CD4-positive, CD25-positive, alpha-beta regulatory T cell (primary cell): ENCODE results near the gene SIRT3. TPM values are rescaled to one million over a fixed set of nuclear protein-coding genes. Genes with fewer than 3 reads are reported as not detected.
A peak's percentile ranks its signal among the peaks of the same experiment; 100 is the strongest.

Experiments
- ATAC-seq, 2 donors: fragments of 150-1000 bp; cut with Tn5 transposase; one replicate each; pipeline ENCODE4 v1.10.0; 2021; ENCODE audit warnings: low read depth in 2 of 2, moderate number of reproducible peaks in 2 of 2, moderate library complexity in 1 of 2
- DNase-seq, 3 donors: peaks; one replicate each; pipeline versions ENCODE4 v3.0.0 to v3.0.0-alpha.2; 2012 to 2022; ENCODE audit warnings: mixed read lengths in 1 of 3
- H3K27ac ChIP-seq: one replicate; pipeline ENCODE4 v1.7.0; 2013; ENCODE audit warnings: mild to moderate bottlenecking, low read length; ENCODE audit not compliant: insufficient read depth, poor library complexity, severe bottlenecking
- H3K27me3 ChIP-seq: one replicate; pipeline ENCODE4 v1.7.0; 2013; ENCODE audit warnings: low read length; ENCODE audit not compliant: control insufficient read depth, insufficient read depth
- H3K36me3 ChIP-seq: one replicate; pipeline ENCODE4 v1.7.0; 2013; ENCODE audit warnings: mild to moderate bottlenecking, low read length, moderate library complexity; ENCODE audit not compliant: control insufficient read depth, insufficient read depth
- H3K4me1 ChIP-seq: 2 replicates; pipeline ENCODE4 v1.7.0; 2013; ENCODE audit warnings: mild to moderate bottlenecking, low read length; ENCODE audit not compliant: insufficient read depth, control insufficient read depth, poor library complexity, severe bottlenecking
- H3K4me3 ChIP-seq: one replicate; pipeline ENCODE4 v1.7.0; 2013; ENCODE audit warnings: low read depth, mild to moderate bottlenecking, low read length, moderate library complexity
- H3K9me3 ChIP-seq, 2 experiments: 1 replicate in 1 of 2; 2 replicates in 1 of 2; pipeline ENCODE4 v1.7.0; 2013; ENCODE audit warnings: low read length in 2 of 2, mild to moderate bottlenecking in 1 of 2, moderate library complexity in 1 of 2; ENCODE audit not compliant: control insufficient read depth in 2 of 2
- H3K27ac Mint-ChIP-seq, 3 donors: one replicate each; pipeline ENCODE4 v1.8.0; 2020 to 2022; ENCODE audit warnings: mild to moderate bottlenecking in 3 of 3, mixed read lengths in 3 of 3, moderate library complexity in 2 of 3
- H3K27me3 Mint-ChIP-seq: one replicate; pipeline ENCODE4 v1.8.0; 2022; ENCODE audit warnings: mild to moderate bottlenecking, mixed read lengths
- H3K36me3 Mint-ChIP-seq: one replicate; pipeline ENCODE4 v1.8.0; 2020; ENCODE audit warnings: mixed read lengths
- H3K4me1 Mint-ChIP-seq, 4 donors: one replicate each; pipeline ENCODE4 v1.8.0; 2020 to 2022; ENCODE audit warnings: mixed read lengths in 4 of 4, mild to moderate bottlenecking in 1 of 4
- H3K4me3 Mint-ChIP-seq, 4 donors: one replicate each; pipeline ENCODE4 v1.8.0; 2020 to 2022; ENCODE audit warnings: mild to moderate bottlenecking in 4 of 4, mixed read lengths in 4 of 4, moderate library complexity in 3 of 4
- H3K9me3 Mint-ChIP-seq, 7 donors: one replicate each; pipeline ENCODE4 v1.8.0; 2020 to 2022; ENCODE audit warnings: mixed read lengths in 7 of 7, mild to moderate bottlenecking in 3 of 7, moderate library complexity in 2 of 7
- polyA plus RNA-seq, 4 donors: library from polyadenylated mRNA; unstranded; fragments of 300-500 nt; fragmentation: Illumina TruSeq; gene quantifications; one replicate each; pipeline ENCODE4 v1.2.3, GENCODE V29; 2021
- total RNA-seq: library from RNA; stranded (reverse); gene quantifications from one replicate; pipeline ENCODE4 v1.2.3, GENCODE V29; 2022

The SIRT3 gene
- total and polyA plus RNA-seq, 5 donors from 2014 or later, result 6.9 to 14.2 (median 11.6) TPM

GRCh38 chr11:255176-255575 is 19.0 kb upstream of the SIRT3 start:
- Mint-ChIP-seq H3K9me3 (no peaks in the 10 kb centered on the region), H3K36me3 (peaks cover 22% of the 10 kb centered on the region), H3K4me1 (peaks cover 0 to 9% (median 3%) of the 10 kb centered on the region in 4 donors), H3K27ac (no peak overlapping the region), H3K27me3 (peaks cover 5% of the 10 kb centered on the region), H3K4me3 (no peak overlapping the region)
- H3K9me3 ChIP-seq, result no peaks in the 10 kb centered on the region
- no peak for DNase-seq
- H3K27me3 ChIP-seq, result no peaks in the 10 kb centered on the region
- no peak for ATAC-seq
- H3K27ac ChIP-seq, result no peak overlapping the region
- H3K4me1 ChIP-seq, result peaks cover 3% of the 10 kb centered on the region
- H3K4me3 ChIP-seq, result no peak overlapping the region
- H3K36me3 ChIP-seq, result peaks cover 30% of the 10 kb centered on the region

DNA sequence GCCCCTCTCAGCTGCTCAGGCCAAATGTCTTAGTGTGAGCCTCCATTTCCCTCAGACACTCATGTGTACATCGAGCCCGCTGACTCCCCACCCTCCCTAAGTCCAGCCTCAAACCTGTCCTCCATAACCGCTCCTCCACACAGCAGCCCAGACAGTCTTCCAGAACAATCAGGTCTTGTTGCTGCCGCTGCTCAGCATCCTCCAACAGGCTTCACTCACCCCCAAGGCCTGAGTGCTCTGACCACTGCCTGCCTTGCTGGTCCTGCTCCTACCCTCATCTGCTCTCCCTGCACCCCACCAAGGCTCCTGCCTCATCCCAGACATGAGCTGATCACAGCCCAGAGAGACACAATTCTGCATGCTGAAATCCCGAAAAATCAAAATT is 17.7 kb upstream of the SIRT3 start:
- DNase-seq (no peak), ATAC-seq (no peak)
- Histone ChIP-seq H3K9me3 (no peaks in the 10 kb centered on the region), H3K4me3 (no peak overlapping the region), H3K4me1 (peaks cover 3% of the 10 kb centered on the region), H3K27ac (no peak overlapping the region), H3K36me3 (peaks cover 42% of the 10 kb centered on the region), H3K27me3 (no peaks in the 10 kb centered on the region)
- no peak overlapping the region for H3K4me3 Mint-ChIP-seq
- H3K9me3 Mint-ChIP-seq, result no peaks in the 10 kb centered on the region
- H3K36me3 Mint-ChIP-seq, result peaks cover 26% of the 10 kb centered on the region
- H3K27me3 Mint-ChIP-seq, result no peaks in the 10 kb centered on the region
- H3K4me1 Mint-ChIP-seq, result peaks cover 0 to 10% (median 3%) of the 10 kb centered on the region in 4 donors
- H3K27ac Mint-ChIP-seq, result peak overlapping the region in 1 of 3 donors; percentile 51

DNA sequence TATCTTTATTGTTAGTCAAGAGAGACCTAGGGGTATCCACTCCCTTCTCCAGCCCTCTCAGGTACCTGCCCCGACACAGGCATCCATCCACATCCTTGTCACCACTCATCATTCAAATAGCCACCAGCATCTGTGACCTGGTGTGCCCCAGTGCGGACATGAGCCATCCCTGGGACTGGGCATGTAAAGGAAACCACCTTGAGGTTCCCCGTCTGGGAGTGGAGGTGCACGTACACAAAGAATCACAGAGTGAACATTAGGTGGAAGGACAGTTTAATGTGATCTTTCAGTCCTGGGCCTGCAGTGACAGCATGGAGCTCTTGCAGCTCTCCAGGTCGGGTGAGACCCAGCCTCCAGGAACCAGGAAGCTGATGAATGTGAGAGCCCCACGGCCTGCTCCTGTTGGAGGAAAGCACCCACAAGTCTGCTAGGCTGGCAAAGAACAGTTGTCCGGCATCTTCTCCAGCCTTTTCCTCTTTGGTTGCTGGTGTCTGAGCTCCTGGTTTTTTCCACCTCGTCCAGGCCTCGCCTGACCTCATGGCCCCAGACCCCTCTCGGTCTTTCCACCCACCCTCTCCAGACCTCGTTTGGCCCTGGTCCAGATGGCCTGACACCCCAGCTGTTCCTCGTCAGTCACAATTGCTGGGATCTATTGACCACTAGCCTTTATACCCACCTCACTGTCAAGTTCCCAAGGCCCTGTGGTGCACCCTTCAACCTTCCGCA is 17.2 kb upstream of the SIRT3 start:
- H3K36me3 ChIP-seq, result peaks cover 48% of the 10 kb centered on the region
- no peak overlapping the region for H3K4me3 ChIP-seq
- Mint-ChIP-seq H3K27me3 (no peaks in the 10 kb centered on the region), H3K9me3 (no peaks in the 10 kb centered on the region), H3K4me3 (no peak overlapping the region), H3K4me1 (peaks cover 0 to 10% (median 3%) of the 10 kb centered on the region in 4 donors), H3K27ac (no peak overlapping the region), H3K36me3 (peaks cover 30% of the 10 kb centered on the region)
- ATAC-seq (no peak), DNase-seq (no peak)
- H3K27me3 ChIP-seq, result no peaks in the 10 kb centered on the region
- H3K4me1 ChIP-seq, result peaks cover 3% of the 10 kb centered on the region
- no peaks in the 10 kb centered on the region for H3K9me3 ChIP-seq
- no peak overlapping the region for H3K27ac ChIP-seq

GRCh38 chr11:252666-253065 is 16.5 kb upstream of the SIRT3 start:
- Mint-ChIP-seq H3K27ac (no peak overlapping the region), H3K36me3 (peaks cover 36% of the 10 kb centered on the region)

GRCh38 chr11:251550-251949 is 15.4 kb upstream of the SIRT3 start:
- peaks cover 0 to 10% (median 4%) of the 10 kb centered on the region in 4 donors for H3K4me1 Mint-ChIP-seq
- H3K27ac Mint-ChIP-seq, result no peak overlapping the region
- Histone ChIP-seq H3K27ac (no peak overlapping the region), H3K27me3 (no peaks in the 10 kb centered on the region), H3K4me3 (no peak overlapping the region), H3K4me1 (peaks cover 3% of the 10 kb centered on the region), H3K9me3 (no peaks in the 10 kb centered on the region), H3K36me3 (peaks cover 65% of the 10 kb centered on the region)
- peaks cover 0 to 1% (median 0%) of the 10 kb centered on the region in 7 donors for H3K9me3 Mint-ChIP-seq
- no peak overlapping the region for H3K4me3 Mint-ChIP-seq
- no peak for DNase-seq
- ATAC-seq, result no peak
- no peaks in the 10 kb centered on the region for H3K27me3 Mint-ChIP-seq
- peaks cover 40% of the 10 kb centered on the region for H3K36me3 Mint-ChIP-seq

More at GRCh38 chr11:252666-253065, 16.5 kb upstream of the SIRT3 start:
- Histone ChIP-seq H3K4me3 (no peak overlapping the region), H3K36me3 (peaks cover 54% of the 10 kb centered on the region), H3K9me3 (no peaks in the 10 kb centered on the region), H3K27ac (no peak overlapping the region), H3K27me3 (no peaks in the 10 kb centered on the region), H3K4me1 (peaks cover 3% of the 10 kb centered on the region)
- H3K4me3 Mint-ChIP-seq, result no peak overlapping the region
- no peaks in the 10 kb centered on the region for H3K9me3 Mint-ChIP-seq
- no peaks in the 10 kb centered on the region for H3K27me3 Mint-ChIP-seq
- peaks cover 0 to 10% (median 3%) of the 10 kb centered on the region in 4 donors for H3K4me1 Mint-ChIP-seq
- no peak for DNase-seq
- ATAC-seq, result no peak

DNA sequence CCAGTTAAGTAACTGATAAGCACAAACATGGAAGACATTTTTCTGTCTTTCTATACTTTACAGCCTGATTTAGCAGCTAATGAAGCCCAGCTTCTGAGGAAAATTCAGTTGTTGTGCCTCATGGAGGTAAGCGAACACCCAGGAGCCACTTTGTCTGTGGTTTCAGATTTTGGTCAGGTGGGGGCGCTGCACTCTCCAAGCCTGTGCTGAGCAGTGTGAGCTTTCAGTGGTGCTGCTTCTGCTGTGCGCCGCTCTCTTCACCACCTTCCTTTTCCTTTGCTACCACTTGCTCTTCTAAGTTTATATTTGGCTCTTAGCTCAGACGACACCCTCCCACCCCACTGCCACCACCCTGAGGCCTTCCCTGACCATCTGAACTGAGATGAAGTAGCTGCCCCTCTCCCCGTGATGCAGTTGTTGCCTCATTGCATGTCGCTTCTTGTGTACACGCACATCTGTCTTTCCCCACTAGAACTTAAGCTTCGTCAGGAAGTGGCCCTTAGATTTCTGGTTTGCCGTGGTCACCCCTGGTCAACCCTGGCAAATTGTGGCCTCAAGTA is 14.7 kb upstream of the SIRT3 start:
- H3K9me3 ChIP-seq, result no peaks in the 10 kb centered on the region
- peaks cover 0 to 13% (median 4%) of the 10 kb centered on the region in 4 donors for H3K4me1 Mint-ChIP-seq
- H3K4me3 Mint-ChIP-seq, result peak overlapping the region in 1 of 4 donors; percentile 10
- H3K27ac ChIP-seq, result peak overlapping the region; percentile 29
- peak; percentile 59 to 76 (median 74) for DNase-seq
- H3K36me3 Mint-ChIP-seq, result peaks cover 45% of the 10 kb centered on the region
- no peak overlapping the region for H3K4me3 ChIP-seq
- H3K27me3 Mint-ChIP-seq, result no peaks in the 10 kb centered on the region
- H3K4me1 ChIP-seq, result peaks cover 3% of the 10 kb centered on the region
- peak; percentile 95 to 96 for ATAC-seq
- peaks cover 72% of the 10 kb centered on the region for H3K36me3 ChIP-seq
- H3K27ac Mint-ChIP-seq, result peak overlapping the region in 1 of 3 donors; percentile 59
- peaks cover 0 to 1% (median 0%) of the 10 kb centered on the region in 7 donors for H3K9me3 Mint-ChIP-seq
- H3K27me3 ChIP-seq, result no peaks in the 10 kb centered on the region

DNA sequence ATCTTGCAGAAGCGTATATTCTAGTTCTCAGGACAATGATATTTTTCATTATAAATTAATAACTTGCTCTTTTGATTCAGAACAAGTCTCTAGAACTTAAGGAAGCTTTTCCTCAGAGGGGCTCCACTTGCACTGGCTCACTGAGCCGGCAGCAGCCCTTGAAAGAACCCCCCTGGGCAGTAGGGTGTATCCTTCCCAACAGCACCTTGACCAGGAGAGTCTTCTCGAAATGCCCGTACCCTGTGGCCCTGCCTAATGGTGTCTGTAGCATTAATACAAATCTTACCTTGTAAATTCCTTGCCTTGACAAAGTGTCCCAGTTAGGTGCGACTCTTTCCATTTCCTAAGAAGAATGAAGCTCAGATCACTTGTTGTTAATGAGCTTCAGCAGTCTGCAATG is 14.1 kb upstream of the SIRT3 start:
- Histone ChIP-seq H3K9me3 (no peaks in the 10 kb centered on the region), H3K27me3 (no peaks in the 10 kb centered on the region), H3K27ac (peak overlapping the region; percentile 29), H3K36me3 (peaks cover 77% of the 10 kb centered on the region), H3K4me3 (no peak overlapping the region), H3K4me1 (peaks cover 3% of the 10 kb centered on the region)
- DNase-seq, result no peak
- Mint-ChIP-seq H3K9me3 (peaks cover 0 to 1% (median 0%) of the 10 kb centered on the region in 7 donors), H3K27me3 (no peaks in the 10 kb centered on the region), H3K27ac (no peak overlapping the region), H3K4me3 (peak overlapping the region in 1 of 4 donors; percentile 10), H3K4me1 (peaks cover 0 to 16% (median 4%) of the 10 kb centered on the region in 4 donors), H3K36me3 (peaks cover 49% of the 10 kb centered on the region)
- ATAC-seq, result no peak
